Ectodermal cell (in vitro differentiated cells): ENCODE data around the gene LDAH.

Experiments used
- H3K27ac ChIP-seq: 2 replicates; pipeline ENCODE4 v1.7.0; 2013; ENCODE audit warnings: mild to moderate bottlenecking, low read depth, low read length; ENCODE audit not compliant: insufficient read depth, poor library complexity, severe bottlenecking
- H3K27me3 ChIP-seq: 2 replicates; pipeline ENCODE4 v1.7.0; 2013; ENCODE audit warnings: mild to moderate bottlenecking, low read length; ENCODE audit not compliant: insufficient read depth, control insufficient read depth, poor library complexity, severe bottlenecking
- H3K36me3 ChIP-seq: one replicate; pipeline ENCODE4 v1.7.0; 2013; ENCODE audit warnings: low read length; ENCODE audit not compliant: control insufficient read depth, insufficient read depth
- H3K4me1 ChIP-seq: one replicate; pipeline ENCODE4 v1.7.0; 2013; ENCODE audit warnings: low read length; ENCODE audit not compliant: control insufficient read depth, insufficient read depth
- H3K4me3 ChIP-seq: 2 replicates; pipeline ENCODE4 v1.7.0; 2013; ENCODE audit warnings: low read depth, low read length, control low read depth; ENCODE audit not compliant: insufficient read depth
- H3K9me3 ChIP-seq: 2 replicates; pipeline ENCODE4 v1.7.0; 2013; ENCODE audit warnings: mild to moderate bottlenecking, low read length, moderate library complexity; ENCODE audit not compliant: control insufficient read depth
- WGBS, 2 experiments: methylation state at CpG; one replicate each; pipeline ENCODE4 v1.1.7; 2013; ENCODE audit warnings: missing lambda C conversion rate in 2 of 2; 5-methylcytosine and 5-hydroxymethylcytosine counted together

LDAH gene

GRCh38 chr2:20647211-20647610 is 175.7 kb downstream of the LDAH start:
- H3K4me3 ChIP-seq, result no peak overlapping the region
- H3K4me1 ChIP-seq, result no peaks in the 10 kb centered on the region
- no peaks in the 10 kb centered on the region for H3K9me3 ChIP-seq
- 90 to 92% methylated on average over 3 of the region's 3 CpGs for WGBS, 2 experiments
- H3K36me3 ChIP-seq, result peaks cover 3% of the 10 kb centered on the region
- H3K27ac ChIP-seq, result no peak overlapping the region
- peaks cover 7% of the 10 kb centered on the region for H3K27me3 ChIP-seq

GRCh38 chr2:20646446-20646845 is 176.5 kb downstream of the LDAH start:
- Histone ChIP-seq H3K4me3 (no peak overlapping the region), H3K36me3 (peaks cover 3% of the 10 kb centered on the region), H3K27ac (no peak overlapping the region), H3K4me1 (no peaks in the 10 kb centered on the region), H3K27me3 (peaks cover 4% of the 10 kb centered on the region), H3K9me3 (no peaks in the 10 kb centered on the region)
- 91 to 95% methylated on average over 20 of the region's 20 CpGs for WGBS, 2 experiments

GRCh38 chr2:20645761-20646160 is 177.1 kb downstream of the LDAH start:
- no peaks in the 10 kb centered on the region for H3K4me1 ChIP-seq
- no peak overlapping the region for H3K4me3 ChIP-seq
- 90 to 91% methylated on average over 10 of the region's 10 CpGs for WGBS, 2 experiments
- H3K27me3 ChIP-seq, result peaks cover 4% of the 10 kb centered on the region
- H3K27ac ChIP-seq, result no peak overlapping the region
- H3K36me3 ChIP-seq, result peaks cover 3% of the 10 kb centered on the region
- no peaks in the 10 kb centered on the region for H3K9me3 ChIP-seq

- Histone ChIP-seq H3K36me3 (peaks cover 3% of the 10 kb centered on the region), H3K4me3 (no peak overlapping the region), H3K9me3 (no peaks in the 10 kb centered on the region), H3K27ac (no peak overlapping the region), H3K27me3 (peaks cover 2% of the 10 kb centered on the region), H3K4me1 (no peaks in the 10 kb centered on the region)
- 93 to 94% methylated on average over 14 of the region's 14 CpGs for WGBS, 2 experiments
Measured at GRCh38 chr2:20645301-20645701, 177.6 kb downstream of the LDAH start.

- Histone ChIP-seq H3K9me3 (no peaks in the 10 kb centered on the region), H3K4me3 (no peak overlapping the region), H3K27ac (no peak overlapping the region), H3K36me3 (peaks cover 3% of the 10 kb centered on the region), H3K4me1 (no peaks in the 10 kb centered on the region), H3K27me3 (no peaks in the 10 kb centered on the region)
- 77 to 84% methylated on average over 3 of the region's 3 CpGs for WGBS, 2 experiments
Measured at GRCh38 chr2:20643826-20644225, 179.1 kb downstream of the LDAH start.

- H3K4me3 ChIP-seq, result no peak overlapping the region
- no peaks in the 10 kb centered on the region for H3K27me3 ChIP-seq
- H3K36me3 ChIP-seq, result peaks cover 3% of the 10 kb centered on the region
- no peaks in the 10 kb centered on the region for H3K9me3 ChIP-seq
- WGBS, 2 experiments, result 96% methylated on average over 7 of the region's 7 CpGs
- H3K4me1 ChIP-seq, result no peaks in the 10 kb centered on the region
- no peak overlapping the region for H3K27ac ChIP-seq
Measured at GRCh38 chr2:20643060-20643459, 179.8 kb downstream of the LDAH start.

- no peak overlapping the region for H3K4me3 ChIP-seq
- H3K36me3 ChIP-seq, result peaks cover 3% of the 10 kb centered on the region
- no peak overlapping the region for H3K27ac ChIP-seq
- 51 to 53% methylated on average over 26 of the region's 26 CpGs for WGBS, 2 experiments
- no peaks in the 10 kb centered on the region for H3K4me1 ChIP-seq
- H3K9me3 ChIP-seq, result no peaks in the 10 kb centered on the region
- no peaks in the 10 kb centered on the region for H3K27me3 ChIP-seq
Measured at GRCh38 chr2:20642055-20642971, 180.6 kb downstream of the LDAH start.

- no peaks in the 10 kb centered on the region for H3K4me1 ChIP-seq
- 93 to 94% methylated on average over 23 of the region's 23 CpGs for WGBS, 2 experiments
- H3K4me3 ChIP-seq, result no peak overlapping the region
- no peaks in the 10 kb centered on the region for H3K27me3 ChIP-seq
- no peak overlapping the region for H3K27ac ChIP-seq
- peaks cover 3% of the 10 kb centered on the region for H3K36me3 ChIP-seq
- H3K9me3 ChIP-seq, result no peaks in the 10 kb centered on the region
Measured at GRCh38 chr2:20641123-20641985, 181.5 kb downstream of the LDAH start.

- H3K27me3 ChIP-seq, result no peaks in the 10 kb centered on the region
- no peak overlapping the region for H3K4me3 ChIP-seq
- WGBS, 2 experiments, result 94 to 95% methylated on average over 14 of the region's 14 CpGs
- H3K4me1 ChIP-seq, result peaks cover 1% of the 10 kb centered on the region
- no peaks in the 10 kb centered on the region for H3K9me3 ChIP-seq
- H3K27ac ChIP-seq, result no peak overlapping the region
- H3K36me3 ChIP-seq, result peaks cover 3% of the 10 kb centered on the region
Measured at GRCh38 chr2:20640411-20641122, 182.3 kb downstream of the LDAH start.
